Suppressor macrophage treated with lipopolysaccharide for 1 hour (primary cell): Measurements from ENCODE around the gene LIN28B.
"Not testable (repeated sequence)": the region's sequence is repeated elsewhere in the genome, so short reads cannot be mapped to it uniquely, and the experiment has no call there.

ENCODE experiments used
- DNase-seq, 3 donors: peaks; one replicate each; pipeline ENCODE4 v3.0.0-alpha.2; 2020 to 2022

Gene LIN28B

GRCh38 chr6:105069821-105070445 is 113.0 kb downstream of the LIN28B start:
- DNase-seq, result no peak

DNA sequence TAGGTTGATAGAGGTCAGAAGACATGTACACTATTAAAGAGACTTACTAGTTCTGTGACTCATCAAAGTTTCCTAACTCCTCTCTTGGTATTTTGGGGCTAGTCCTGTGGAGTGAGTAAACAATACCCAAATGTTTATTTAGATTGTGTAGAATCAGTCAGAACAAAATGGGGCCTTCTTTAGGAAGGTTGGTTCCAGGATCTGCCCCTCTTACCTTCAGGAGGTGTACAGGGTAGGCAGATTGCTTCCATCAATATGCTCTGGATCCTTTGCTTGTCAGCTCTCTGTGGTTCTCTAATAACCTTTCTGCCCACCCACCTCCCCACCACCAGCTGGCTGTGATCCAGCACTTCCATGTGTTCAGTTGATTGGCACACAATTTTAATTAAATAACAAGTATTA is 115.9 kb downstream of the LIN28B start:
- peak in 1 of 3 donors; percentile 38 for DNase-seq

- no peak for DNase-seq
Observed at GRCh38 chr6:105075210-105075609, 118.3 kb downstream of the LIN28B start.

DNA sequence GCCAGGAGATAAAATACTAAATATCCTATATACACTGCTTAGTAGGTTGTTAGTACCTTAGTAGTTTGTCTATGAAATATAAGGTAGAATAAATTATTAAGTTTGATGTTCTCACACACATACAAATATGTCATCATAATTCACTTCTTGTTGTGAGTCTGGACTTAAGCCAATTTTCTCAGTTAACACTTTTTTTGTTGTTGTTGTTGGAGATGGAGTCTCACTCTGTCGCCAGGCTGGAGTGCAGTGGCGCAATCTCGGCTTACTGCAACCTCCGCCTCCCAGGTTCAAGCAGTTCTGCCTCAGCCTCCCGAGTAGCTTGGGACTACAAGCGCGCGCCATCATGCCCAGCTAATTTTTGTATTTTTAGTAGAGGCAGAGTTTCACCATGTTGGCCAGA is 119.5 kb downstream of the LIN28B start:
- not testable (repeated sequence) for DNase-seq

DNA sequence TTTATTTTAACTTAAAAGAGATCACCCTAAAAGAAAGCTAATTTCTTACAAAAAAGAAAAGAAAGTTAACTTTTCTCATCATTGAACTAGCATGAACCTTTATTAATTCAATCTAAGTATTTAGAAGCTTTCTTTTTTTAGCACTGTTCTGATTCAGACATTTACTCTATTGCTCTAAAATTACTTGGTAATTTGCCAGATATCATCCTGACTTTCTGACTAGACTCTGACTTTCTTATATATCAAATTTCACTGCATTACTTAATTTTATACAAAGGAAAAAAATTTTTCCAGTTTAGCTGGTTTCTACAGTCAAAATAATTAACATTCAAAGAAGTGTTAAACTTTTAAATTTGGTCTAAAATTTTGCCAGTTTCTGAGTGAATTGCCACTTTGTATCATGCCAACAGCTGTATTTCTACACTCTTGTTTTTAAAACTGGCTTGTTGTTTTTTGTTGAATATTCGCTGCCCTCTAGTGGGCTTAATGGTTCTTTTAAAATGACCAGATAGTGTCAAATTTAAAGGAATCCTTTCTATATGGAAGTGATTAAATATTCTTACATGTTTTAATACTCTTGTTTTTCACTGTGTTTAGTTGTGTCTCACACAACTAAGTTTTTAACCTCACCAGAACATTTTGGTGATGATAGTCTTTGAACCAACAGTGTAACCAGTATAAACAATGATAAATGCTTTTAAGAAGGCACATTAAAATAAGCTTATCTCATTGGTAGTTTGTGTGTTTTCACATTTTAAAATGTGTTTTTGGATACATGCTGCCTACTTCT is 120.9 kb downstream of the LIN28B start:
- DNase-seq, result peak; percentile 47 to 63 (median 59)

- no peak for DNase-seq
Observed at GRCh38 chr6:105078386-105078708, 121.4 kb downstream of the LIN28B start.

- DNase-seq, result peak in 2 of 3 donors; percentile 5 to 22
Observed at GRCh38 chr6:105080279-105080678, 123.4 kb downstream of the LIN28B start.

DNA sequence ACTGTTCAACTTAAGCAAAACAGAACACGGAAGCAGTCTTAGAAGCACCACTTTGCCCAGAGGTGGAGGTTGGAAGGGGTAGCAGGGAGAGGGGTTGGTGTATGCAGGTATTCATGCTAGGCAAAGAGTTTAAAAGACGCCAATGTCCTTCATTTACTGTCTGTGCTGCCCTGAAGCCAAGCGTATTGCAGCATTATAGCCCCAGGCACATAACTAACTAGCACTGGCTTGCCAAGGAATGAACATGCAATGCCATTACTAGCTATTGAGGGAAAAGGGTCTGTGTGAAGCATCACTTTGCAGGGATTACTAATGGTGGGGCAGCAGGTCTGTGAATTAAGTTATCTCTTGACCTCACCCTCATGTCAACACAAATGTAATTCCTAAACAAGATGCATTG is 124.8 kb downstream of the LIN28B start:
- DNase-seq, result not testable (repeated sequence)

GRCh38 chr6:105087571-105088211 is 130.8 kb downstream of the LIN28B start:
- DNase-seq, result peak; percentile 64 to 72 (median 66)

- no peak for DNase-seq
Observed at GRCh38 chr6:105091140-105091829, 134.4 kb downstream of the LIN28B start.

DNA sequence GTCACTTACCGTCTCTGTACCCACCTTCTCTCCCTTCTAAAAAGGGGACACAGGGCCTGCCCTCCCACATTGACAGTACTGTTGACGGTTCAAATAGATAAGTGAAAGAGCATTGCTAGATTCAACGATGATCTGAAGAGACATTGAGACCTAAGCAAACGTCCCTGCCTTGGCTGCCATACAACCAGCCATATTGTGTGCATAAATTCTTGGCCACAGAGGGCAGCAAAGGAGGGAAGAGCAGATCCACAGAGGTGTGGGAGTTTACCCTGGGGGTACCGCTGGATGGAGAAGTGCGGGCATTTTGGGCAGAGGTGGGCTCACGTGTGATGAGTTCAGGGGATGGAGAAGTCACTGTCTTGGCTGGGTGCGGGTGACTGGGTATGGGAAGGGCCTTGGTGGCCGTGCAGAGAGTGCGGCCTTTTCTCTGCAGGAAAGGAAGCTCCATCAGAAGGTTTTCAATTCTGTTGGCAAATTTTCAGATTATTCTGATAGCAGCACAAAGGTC is 137.3 kb downstream of the LIN28B start:
- DNase-seq, result no peak

DNA sequence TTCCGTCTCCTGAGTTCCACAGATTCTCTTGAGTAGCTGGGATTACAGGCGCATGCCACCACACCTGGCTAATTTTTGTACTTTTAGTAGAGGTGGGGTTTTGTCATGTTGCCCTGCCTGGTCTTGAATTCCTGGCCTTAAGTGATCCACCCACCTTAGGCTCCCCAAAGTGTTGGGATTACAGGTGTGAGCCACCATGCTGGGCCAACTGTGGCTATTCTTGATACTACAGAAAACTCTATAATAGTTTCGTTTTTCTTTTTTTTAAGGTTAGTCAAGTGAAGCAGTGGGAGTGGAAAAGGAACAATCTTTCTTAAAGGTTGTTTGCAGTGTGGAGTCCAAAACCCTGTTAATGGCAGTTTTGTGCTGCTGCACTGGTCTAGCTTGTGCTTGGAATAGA is 138.2 kb downstream of the LIN28B start:
- no peak for DNase-seq

- DNase-seq, result no peak
Observed at GRCh38 chr6:105097288-105097687, 140.4 kb downstream of the LIN28B start.

- DNase-seq, result no peak
Observed at GRCh38 chr6:105099371-105099770, 142.5 kb downstream of the LIN28B start.

- no peak for DNase-seq
Observed at GRCh38 chr6:105102186-105102585, 145.3 kb downstream of the LIN28B start.

- no peak for DNase-seq
Observed at GRCh38 chr6:105105094-105105493, 148.2 kb downstream of the LIN28B start.

GRCh38 chr6:105106260-105106659 is 149.4 kb downstream of the LIN28B start:
- no peak for DNase-seq

DNA sequence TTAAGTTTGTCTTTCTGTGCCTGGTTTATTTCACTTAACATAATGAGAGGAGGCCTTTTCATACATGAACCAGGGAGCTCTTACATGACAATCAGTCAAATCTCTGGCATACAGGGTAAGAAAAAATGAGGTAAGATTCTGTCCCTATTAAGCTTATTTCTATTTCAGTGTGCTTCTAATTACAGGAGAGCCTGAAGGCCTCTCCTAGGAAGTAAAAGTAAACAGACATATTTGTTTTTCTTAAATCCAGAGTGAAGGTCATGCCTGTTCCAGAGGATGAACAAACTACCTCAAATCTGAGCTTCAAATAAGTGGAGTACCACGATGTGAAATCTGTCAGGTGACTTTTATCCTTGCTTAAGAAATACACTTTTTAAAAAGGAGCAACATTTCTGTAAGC is 150.3 kb downstream of the LIN28B start:
- no peak for DNase-seq

GRCh38 chr6:105108631-105109262 is 151.8 kb downstream of the LIN28B start:
- no peak for DNase-seq

GRCh38 chr6:105109955-105110895 is 153.3 kb downstream of the LIN28B start:
- no peak for DNase-seq

- DNase-seq, result no peak
Observed at GRCh38 chr6:105111105-105111504, 154.2 kb downstream of the LIN28B start.

DNA sequence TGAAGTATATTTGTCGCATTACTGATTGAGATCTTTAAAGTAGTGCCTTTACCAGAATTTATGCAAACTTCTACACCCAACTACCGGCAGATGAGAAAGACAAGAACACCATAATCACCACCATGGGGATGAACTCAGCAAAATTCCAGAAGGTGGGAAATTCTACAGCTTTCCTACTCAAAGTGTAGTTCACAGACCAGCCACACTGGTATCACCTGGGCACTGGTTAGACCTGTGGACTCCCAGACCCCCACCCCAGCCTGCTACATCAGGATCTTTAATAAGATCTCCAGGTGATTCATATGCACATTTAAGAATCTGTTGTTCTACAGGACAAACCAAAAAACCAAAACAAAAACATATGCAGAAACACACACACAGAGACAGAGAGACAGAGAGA is 155.0 kb downstream of the LIN28B start:
- no peak for DNase-seq
